NCI-H146 (cell line): Measurements from ENCODE around the gene OSBPL3.
A peak's percentile ranks its signal among the peaks of the same experiment; 100 is the strongest.

Experiments used
- DNase-seq: peaks from one replicate; lab custom pipeline; 2025; lab: John Stamatoyannopoulos, UW

Gene OSBPL3

GRCh38 chr7:24980534-24981170, 674 bp upstream of the OSBPL3 start:
- DNase-seq: peak; percentile 73

- peak; percentile 67 for DNase-seq
These were observed 512 bp downstream of the OSBPL3 start for GRCh38 chr7:24979470-24979862.

- DNase-seq: no peak
These were observed 1.0 kb downstream of the OSBPL3 start for GRCh38 chr7:24978843-24979469.

DNA sequence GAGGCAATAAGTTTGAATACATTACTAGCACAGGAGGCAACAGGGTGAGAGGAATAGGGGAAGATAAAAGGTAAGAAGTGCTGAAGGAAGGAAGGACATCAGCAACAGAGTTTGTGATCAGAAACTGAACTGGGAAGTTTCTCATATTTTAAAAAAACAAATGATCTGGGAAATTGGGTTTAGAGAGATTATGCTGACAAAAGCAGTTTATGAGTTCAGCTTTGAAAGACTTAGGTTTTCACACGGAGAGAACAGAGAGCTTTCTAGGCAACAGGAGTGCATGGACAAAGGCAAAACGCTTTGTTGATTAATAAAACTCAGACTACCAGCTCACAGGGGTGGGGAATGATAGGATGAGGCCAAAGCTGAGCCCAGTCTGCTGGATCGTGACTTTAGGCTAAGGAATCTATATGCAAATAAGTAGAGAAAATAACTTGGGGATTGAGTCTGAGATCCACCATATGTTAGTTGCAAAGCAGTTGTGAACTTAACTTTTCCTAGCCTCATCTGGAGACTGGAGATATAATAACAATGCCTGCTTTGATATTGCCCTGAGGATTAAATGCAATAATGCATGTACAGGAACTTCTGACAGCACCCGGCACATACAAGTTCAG, 4.2 kb downstream of the OSBPL3 start:
- no peak for DNase-seq

GRCh38 chr7:24975172-24975571, 4.8 kb downstream of the OSBPL3 start:
- DNase-seq: no peak

DNA sequence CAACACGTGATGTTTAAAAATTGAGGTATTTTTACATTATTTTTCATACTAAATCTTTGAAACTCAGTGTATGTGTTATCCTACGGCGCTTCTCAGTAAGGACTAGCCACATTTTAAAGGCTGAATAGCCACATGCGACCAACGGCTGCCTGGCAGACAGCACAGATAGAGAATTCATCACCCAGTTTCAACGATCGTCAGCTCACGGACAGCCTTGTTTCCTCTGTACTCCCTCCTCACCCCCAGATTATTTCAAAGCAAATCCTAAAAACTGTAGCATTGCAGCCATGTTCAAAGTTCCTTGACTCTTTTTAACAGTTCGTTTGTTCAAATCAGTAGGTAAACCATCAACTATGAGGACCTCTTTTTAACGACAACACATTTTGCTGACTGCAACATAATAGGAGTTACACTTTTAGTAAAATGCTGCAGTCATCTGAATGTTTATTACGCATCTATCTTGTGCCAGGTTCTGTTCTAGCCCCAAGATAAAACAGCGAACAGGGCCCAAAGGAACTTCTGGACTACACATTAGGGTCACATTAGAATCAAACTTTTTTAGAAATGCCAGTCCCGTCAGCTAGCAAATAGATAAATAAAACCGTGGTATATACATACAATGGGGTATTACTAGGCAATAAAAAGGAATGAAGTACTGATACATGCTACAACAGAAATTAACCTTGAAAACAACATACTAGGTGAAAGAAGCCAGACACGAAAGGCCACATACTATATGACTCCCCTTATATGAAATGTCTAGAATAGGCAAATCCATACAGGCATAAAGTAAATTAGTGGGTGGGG, 5.7 kb downstream of the OSBPL3 start:
- DNase-seq: no peak

DNA sequence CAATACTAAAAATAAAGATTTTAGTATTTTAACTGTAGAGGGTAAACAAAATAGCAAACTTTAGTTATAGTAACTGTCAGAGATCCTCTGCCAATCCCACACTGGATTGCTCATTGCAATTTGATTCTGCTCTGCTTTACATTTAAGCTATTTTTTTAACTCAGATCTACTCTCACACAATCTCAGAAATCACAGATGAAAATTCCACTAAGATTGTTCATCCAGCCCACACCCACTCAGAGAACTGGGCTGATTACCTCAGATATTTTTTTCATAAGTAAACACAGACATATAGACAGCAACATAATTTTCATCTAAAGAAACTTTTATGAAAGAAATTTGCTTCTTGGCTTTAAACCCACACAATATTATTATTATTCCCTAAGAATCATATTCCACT, 7.0 kb downstream of the OSBPL3 start:
- DNase-seq: no peak

- no peak for DNase-seq
These were observed 7.9 kb downstream of the OSBPL3 start for GRCh38 chr7:24972166-24972477.

GRCh38 chr7:24971333-24972165, 8.4 kb downstream of the OSBPL3 start:
- DNase-seq: peak; percentile 29

GRCh38 chr7:24970676-24971075, 9.3 kb downstream of the OSBPL3 start:
- DNase-seq: no peak

GRCh38 chr7:24968165-24968564, 11.8 kb downstream of the OSBPL3 start:
- no peak for DNase-seq

DNA sequence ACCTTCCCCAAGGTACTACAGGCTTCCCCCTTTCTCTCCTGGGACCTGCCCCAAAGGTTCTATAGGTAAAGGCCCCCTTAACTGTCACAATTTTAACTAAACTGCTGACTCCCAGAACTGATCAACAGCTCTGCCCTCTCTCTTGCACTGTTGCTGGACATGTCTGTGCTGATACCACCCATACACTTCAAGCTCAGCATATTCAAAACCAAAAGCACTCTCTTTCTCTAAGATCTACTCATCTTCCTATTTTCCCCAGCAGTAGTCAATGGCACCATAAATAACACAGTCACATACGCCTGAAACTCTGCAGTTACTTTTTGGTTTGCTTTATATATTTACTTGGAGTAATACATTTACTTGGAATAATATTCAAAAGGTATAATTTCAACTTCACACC, 12.3 kb downstream of the OSBPL3 start:
- no peak for DNase-seq

DNA sequence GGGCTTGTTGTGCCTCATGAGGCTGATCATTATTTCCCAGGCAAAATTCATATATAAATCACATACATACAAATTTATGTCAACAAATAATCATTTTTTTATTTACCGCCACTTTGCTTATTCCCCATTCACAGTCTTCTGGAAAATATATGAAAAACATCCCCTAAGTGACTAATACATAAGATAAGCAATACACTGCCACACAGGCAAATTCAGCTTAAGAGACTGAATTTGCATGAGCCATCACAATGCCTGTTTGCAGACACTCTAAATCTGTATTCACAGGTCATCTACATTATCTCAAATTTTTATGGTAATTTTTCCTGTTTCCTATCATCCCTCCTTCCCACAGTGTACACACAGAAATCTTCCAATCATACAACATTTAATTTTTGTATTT, 13.2 kb downstream of the OSBPL3 start:
- no peak for DNase-seq

GRCh38 chr7:24965831-24966708, 13.9 kb downstream of the OSBPL3 start:
- peak; percentile 76 for DNase-seq

GRCh38 chr7:24964191-24964590, 15.8 kb downstream of the OSBPL3 start:
- no peak for DNase-seq

- no peak for DNase-seq
These were observed 16.8 kb downstream of the OSBPL3 start for GRCh38 chr7:24963218-24963617.

DNA sequence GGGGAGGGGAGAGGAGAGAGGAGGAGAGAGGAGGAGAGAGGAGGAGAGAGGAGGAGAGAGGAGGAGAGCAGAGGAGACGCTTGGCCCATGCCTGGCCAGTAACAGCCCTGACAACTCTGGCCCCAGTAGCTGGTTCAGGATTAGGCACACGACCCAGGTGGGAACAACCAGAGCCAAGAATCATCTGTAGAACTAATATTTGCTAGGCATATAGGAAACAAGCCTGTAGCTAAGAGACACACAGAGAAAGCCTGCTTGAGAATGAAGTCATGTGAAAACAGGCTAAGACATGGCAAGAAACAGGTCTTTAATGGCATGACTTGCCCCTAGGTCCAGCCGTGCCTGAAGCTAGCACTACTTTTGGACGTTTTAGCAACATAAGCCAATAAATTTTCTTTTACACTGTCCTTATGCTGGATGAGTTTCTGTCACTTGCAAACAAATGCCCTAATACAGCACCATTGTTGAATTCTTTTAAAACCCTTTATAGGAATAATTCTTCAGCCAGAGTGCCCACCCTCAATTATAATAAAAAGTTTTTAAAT, 17.5 kb downstream of the OSBPL3 start:
- DNase-seq: no peak

DNA sequence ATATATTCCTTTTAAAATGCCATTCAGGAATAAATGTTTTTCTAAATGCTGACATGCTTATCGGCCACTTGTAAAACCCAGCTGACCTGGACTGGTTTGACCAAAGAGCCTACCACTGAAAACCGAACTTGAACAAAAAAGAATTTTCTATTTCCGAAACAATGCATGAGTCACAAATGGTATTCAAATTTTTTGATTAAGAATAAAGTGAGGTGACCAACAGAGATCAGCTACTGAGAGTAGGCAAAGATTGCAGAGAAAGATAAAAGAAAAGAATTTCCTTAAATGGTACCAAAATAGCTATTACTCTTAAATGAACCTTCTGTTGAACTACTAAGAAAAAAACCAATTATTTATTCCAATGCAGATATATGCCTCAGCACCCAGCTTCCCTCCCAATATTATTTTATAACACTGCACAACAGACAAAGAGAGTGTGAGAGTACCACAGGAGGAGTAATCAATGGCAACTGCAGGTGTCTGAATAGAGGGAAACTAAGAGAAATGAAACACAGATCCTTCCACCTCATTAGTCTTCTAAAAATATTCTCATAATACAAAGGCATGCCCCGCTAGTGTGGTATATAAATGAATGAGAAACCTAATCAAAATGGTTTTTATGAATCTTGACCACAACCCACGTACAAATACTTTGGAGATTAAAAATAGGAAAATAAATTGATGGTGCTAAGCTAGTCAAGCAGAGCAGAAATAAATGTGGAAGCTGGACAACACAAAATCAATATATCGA, 20.1 kb downstream of the OSBPL3 start:
- no peak for DNase-seq

- no peak for DNase-seq
These were observed 21.6 kb downstream of the OSBPL3 start for GRCh38 chr7:24958399-24958798.

GRCh38 chr7:24956021-24956420, 24.0 kb downstream of the OSBPL3 start:
- no peak for DNase-seq
